Activated naive CD8-positive, alpha-beta T cell treated with anti-CD3 and anti-CD28 coated beads for 36 hours (primary cell): Measurements from ENCODE around the gene FCMR. TPM values are rescaled to one million over a fixed set of nuclear protein-coding genes. Genes with fewer than 3 reads are reported as not detected.
"Not testable (repeated sequence)": the region's sequence is repeated elsewhere in the genome, so short reads cannot be mapped to it uniquely, and the experiment has no call there.

Source experiments
- DNase-seq: peaks from one replicate; pipeline ENCODE4 v3.0.0; 2021
- H3K27ac Mint-ChIP-seq: one replicate; pipeline ENCODE4 v1.8.0; 2022; ENCODE audit warnings: mild to moderate bottlenecking, moderate library complexity, mixed read lengths
- H3K27me3 Mint-ChIP-seq: one replicate; pipeline ENCODE4 v1.8.0; 2022; ENCODE audit warnings: mild to moderate bottlenecking, mixed read lengths
- H3K36me3 Mint-ChIP-seq: one replicate; pipeline ENCODE4 v1.8.0; 2021; ENCODE audit warnings: mild to moderate bottlenecking, mixed read lengths
- H3K4me1 Mint-ChIP-seq: one replicate; pipeline ENCODE4 v1.8.0; 2021; ENCODE audit warnings: mixed read lengths
- H3K4me3 Mint-ChIP-seq: one replicate; pipeline ENCODE4 v1.8.0; 2022; ENCODE audit warnings: mild to moderate bottlenecking, moderate library complexity, mixed read lengths
- H3K9me3 Mint-ChIP-seq: one replicate; pipeline ENCODE4 v1.8.0; 2022; ENCODE audit warnings: mixed read lengths
- total RNA-seq, 2 experiments: library from RNA; stranded (reverse); gene quantifications; one replicate each; pipeline ENCODE4 v1.2.3, GENCODE V29; 2021

The FCMR gene
- total RNA-seq, 2 experiments from 2014 or later, result 42.9 to 45.5 TPM

- peaks cover 14% of the 10 kb centered on the region for H3K4me1 Mint-ChIP-seq
- peaks cover 4% of the 10 kb centered on the region for H3K27me3 Mint-ChIP-seq
- H3K27ac Mint-ChIP-seq, result no peak overlapping the region
- H3K9me3 Mint-ChIP-seq, result no peaks in the 10 kb centered on the region
- no peak for DNase-seq
- H3K4me3 Mint-ChIP-seq, result no peak overlapping the region
- no peaks in the 10 kb centered on the region for H3K36me3 Mint-ChIP-seq
These were observed 55.7 kb downstream of the FCMR start for GRCh38 chr1:206866062-206866461.

- Mint-ChIP-seq H3K27ac (no peak within 1 kb of the TSS), H3K27me3 (peaks cover 4% of the 10 kb centered on the region), H3K9me3 (no peaks in the 10 kb centered on the region), H3K4me3 (no peak within 1 kb of the TSS), H3K4me1 (peaks cover 14% of the 10 kb centered on the region), H3K36me3 (no peaks in the 10 kb centered on the region)
- DNase-seq, result peak; percentile 81
These were observed 56.6 kb downstream of the FCMR start, which contains the start of gene IL20 for GRCh38 chr1:206864939-206865671. Gene IL20 (plus strand): TSS chr1:206865623. CDS start chr1:206865853, 230 bp downstream.

- H3K36me3 Mint-ChIP-seq, result no peaks in the 10 kb centered on the region
- DNase-seq, result no peak
- no peak overlapping the region for H3K27ac Mint-ChIP-seq
- no peaks in the 10 kb centered on the region for H3K9me3 Mint-ChIP-seq
- no peak overlapping the region for H3K4me3 Mint-ChIP-seq
- peaks cover 23% of the 10 kb centered on the region for H3K4me1 Mint-ChIP-seq
- H3K27me3 Mint-ChIP-seq, result peaks cover 4% of the 10 kb centered on the region
These were observed 58.5 kb downstream of the FCMR start for GRCh38 chr1:206863266-206863665.

- Mint-ChIP-seq H3K4me3 (no peak overlapping the region), H3K9me3 (no peaks in the 10 kb centered on the region), H3K36me3 (no peaks in the 10 kb centered on the region), H3K27ac (no peak overlapping the region), H3K27me3 (peaks cover 4% of the 10 kb centered on the region), H3K4me1 (peaks cover 21% of the 10 kb centered on the region)
- DNase-seq, result no peak
These were observed 61.6 kb downstream of the FCMR start for GRCh38 chr1:206860165-206860564.

DNA sequence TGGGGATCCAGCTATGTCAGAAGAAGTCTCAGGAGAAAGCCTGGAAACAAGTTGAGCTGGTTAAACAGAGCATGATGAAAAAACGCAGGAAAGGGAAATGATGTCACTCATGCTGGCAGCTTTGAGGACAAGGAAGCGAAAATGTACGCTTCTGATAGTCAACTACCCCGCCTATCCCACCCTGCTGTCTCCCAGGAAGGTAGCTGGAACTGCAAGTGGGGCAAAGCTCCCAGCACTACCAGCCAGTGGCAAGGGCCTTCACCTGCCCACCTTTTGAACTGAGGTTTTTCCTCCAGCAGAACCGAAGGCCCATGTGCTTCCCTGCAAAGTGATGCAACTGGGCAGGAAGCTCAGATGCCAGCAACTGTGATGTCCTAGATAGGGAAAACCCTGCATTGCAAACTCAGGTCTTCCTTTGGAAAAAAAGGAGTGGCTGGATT lies 62.6 kb downstream of the FCMR start:
- H3K4me3 Mint-ChIP-seq, result no peak overlapping the region
- H3K36me3 Mint-ChIP-seq, result no peaks in the 10 kb centered on the region
- H3K27ac Mint-ChIP-seq, result peak overlapping the region; percentile 22
- H3K27me3 Mint-ChIP-seq, result peaks cover 4% of the 10 kb centered on the region
- H3K9me3 Mint-ChIP-seq, result no peaks in the 10 kb centered on the region
- H3K4me1 Mint-ChIP-seq, result peaks cover 16% of the 10 kb centered on the region
- DNase-seq, result no peak

GRCh38 chr1:206856674-206857464 lies 64.9 kb downstream of the FCMR start:
- DNase-seq, result peak; percentile 2
- no peaks in the 10 kb centered on the region for H3K36me3 Mint-ChIP-seq
- peaks cover 16% of the 10 kb centered on the region for H3K4me1 Mint-ChIP-seq
- peak overlapping the region; percentile 21 for H3K27ac Mint-ChIP-seq
- no peaks in the 10 kb centered on the region for H3K9me3 Mint-ChIP-seq
- peaks cover 4% of the 10 kb centered on the region for H3K27me3 Mint-ChIP-seq
- H3K4me3 Mint-ChIP-seq, result no peak overlapping the region

DNA sequence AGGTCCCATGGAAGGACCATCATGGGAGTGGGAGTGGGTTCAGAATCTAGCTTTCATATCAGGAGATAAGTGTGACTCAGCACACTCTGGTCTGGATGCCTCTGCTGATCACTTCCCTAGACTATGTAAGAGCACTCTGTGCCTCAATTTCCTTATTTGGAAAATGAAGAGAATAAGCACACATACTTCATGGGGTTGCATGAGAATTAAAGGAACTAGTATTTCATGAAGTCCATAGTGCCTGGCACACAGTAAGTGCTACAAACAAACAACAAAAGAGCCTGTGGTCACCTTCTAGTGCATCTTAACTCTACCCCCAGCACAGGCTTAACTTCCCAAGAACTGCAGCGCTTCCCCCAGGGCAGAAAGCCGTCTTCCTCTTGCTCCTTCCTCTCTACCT lies 65.9 kb downstream of the FCMR start:
- peaks cover 16% of the 10 kb centered on the region for H3K4me1 Mint-ChIP-seq
- no peak for DNase-seq
- H3K27ac Mint-ChIP-seq, result no peak overlapping the region
- H3K27me3 Mint-ChIP-seq, result no peaks in the 10 kb centered on the region
- no peaks in the 10 kb centered on the region for H3K36me3 Mint-ChIP-seq
- H3K4me3 Mint-ChIP-seq, result no peak overlapping the region
- H3K9me3 Mint-ChIP-seq, result no peaks in the 10 kb centered on the region

DNA sequence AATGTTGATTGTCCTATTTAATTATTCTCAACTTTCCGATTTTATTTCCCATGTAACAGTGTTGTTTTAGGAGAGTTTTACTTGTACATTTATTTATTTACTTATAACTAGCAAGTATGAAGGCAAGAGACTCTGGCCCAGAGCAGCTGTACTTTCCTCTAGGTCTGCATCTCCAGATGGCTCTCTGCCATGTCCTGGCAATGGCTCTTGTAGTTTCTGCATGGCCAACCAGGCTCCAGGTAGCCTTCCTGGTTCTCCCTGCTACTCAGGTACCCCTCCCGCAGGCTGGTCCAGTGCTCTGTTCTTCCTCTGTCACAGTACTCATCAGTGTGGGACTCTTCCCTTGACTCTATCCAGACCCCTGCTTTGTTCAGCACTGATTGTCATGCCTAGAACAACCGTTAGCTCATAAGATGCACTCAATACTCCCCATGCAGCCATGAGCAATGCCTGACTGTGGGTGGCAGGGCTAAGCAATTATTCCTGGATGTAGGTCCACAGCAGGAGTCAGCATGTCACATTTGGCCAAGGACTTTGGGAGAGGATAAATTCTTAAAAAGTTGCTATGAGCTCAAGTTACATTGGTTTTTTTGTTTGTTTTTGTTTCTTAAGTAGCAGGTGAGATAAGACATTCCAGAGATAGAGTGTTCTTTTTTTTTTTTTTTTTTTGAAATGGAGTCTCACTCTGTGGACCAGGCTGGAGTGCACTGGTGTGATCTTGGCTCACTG lies 67.2 kb downstream of the FCMR start:
- H3K27ac Mint-ChIP-seq, result no peak overlapping the region
- H3K4me1 Mint-ChIP-seq, result peaks cover 15% of the 10 kb centered on the region
- no peak for DNase-seq
- H3K36me3 Mint-ChIP-seq, result no peaks in the 10 kb centered on the region
- no peaks in the 10 kb centered on the region for H3K9me3 Mint-ChIP-seq
- no peak overlapping the region for H3K4me3 Mint-ChIP-seq
- no peaks in the 10 kb centered on the region for H3K27me3 Mint-ChIP-seq

DNA sequence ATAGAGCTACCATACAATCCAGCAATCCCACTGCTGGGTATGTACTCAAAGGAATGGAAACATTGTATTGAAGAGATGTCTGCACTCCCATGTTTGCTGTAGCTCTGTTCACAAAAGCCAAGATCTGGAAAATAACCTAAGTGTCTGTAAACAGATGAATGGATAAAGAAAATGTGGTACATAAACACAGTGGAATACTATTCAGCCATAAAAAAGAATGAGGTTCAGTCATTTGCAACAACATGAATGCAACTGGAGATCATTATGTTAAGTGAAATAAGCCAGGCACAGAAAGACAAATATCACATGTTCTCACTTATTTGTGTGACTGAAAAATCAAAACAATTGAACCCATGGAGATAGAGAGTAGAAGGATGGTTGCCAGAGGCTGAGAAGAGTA lies 68.0 kb downstream of the FCMR start:
- H3K27me3 Mint-ChIP-seq, H3K36me3 Mint-ChIP-seq, DNase-seq, H3K4me1 Mint-ChIP-seq, H3K9me3 Mint-ChIP-seq, H3K27ac Mint-ChIP-seq, H3K4me3 Mint-ChIP-seq: not testable (repeated sequence)

Other genes with a start within 250 kb of the FCMR start
- 10 to 100 TPM; 53.5 to 57.8 TPM for gene MAPKAPK2, start 237.0 kb downstream of the FCMR start, total RNA-seq
- not detected for gene IL19, start 151.2 kb downstream of the FCMR start, total RNA-seq
- gene IL10, start 149.4 kb downstream of the FCMR start, total RNA-seq, result not detected
- not detected for gene IL20, start 56.3 kb downstream of the FCMR start, total RNA-seq
- under 1 TPM; 0.54 to 0.72 TPM for gene IL24, start 24.5 kb downstream of the FCMR start, total RNA-seq
- gene PIGR, start 24.5 kb upstream of the FCMR start, total RNA-seq, result under 1 TPM; 0.08 to 0.10 TPM
- gene FCAMR, start 48.5 kb upstream of the FCMR start, total RNA-seq, result not detected
- gene C1orf116, start 110.8 kb upstream of the FCMR start, total RNA-seq, result under 1 TPM in 1 of 2 experiments, not detected in 1; 0.08 TPM
- gene YOD1, start 129.3 kb upstream of the FCMR start, total RNA-seq, result 10 to 100 TPM; 10.8 to 10.9 TPM
- gene PFKFB2, start 131.3 kb upstream of the FCMR start, total RNA-seq, result 1 to 10 TPM; 3.9 to 5.2 TPM
- 1 to 10 TPM; 1.2 to 1.6 TPM for gene C4BPB, start 166.9 kb upstream of the FCMR start, total RNA-seq
- not detected for gene C4BPA, start 182.3 kb upstream of the FCMR start, total RNA-seq